ENCODE measurements around the gene PPP5C.
"Not testable (repeated sequence)": the region's sequence is repeated elsewhere in the genome, so short reads cannot be mapped to it uniquely, and the experiment has no call there.

Gene PPP5C

DNA sequence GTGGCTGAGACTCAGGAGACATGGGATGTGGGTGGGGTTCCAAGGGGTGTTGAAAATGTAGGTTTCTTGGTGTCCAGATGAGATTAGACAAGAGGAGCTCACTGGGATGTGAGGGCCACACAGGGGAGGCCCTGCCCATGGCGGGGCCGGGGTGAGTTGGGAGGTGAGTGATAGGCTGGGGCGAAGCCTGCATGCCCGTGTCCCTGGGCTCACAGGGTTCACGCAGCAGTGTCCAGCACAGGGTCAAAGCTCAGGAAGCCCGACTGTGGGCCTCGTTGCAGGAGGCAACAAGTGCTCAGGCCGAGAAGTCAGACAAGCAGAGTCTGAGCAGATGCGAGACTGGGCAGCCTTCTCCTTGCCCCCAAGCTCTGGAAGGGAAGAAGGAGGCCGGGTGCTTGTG, 39.3 kb downstream of the PPP5C start:
- no peak for DNase-seq (ENCODE audit: low spot score)

DNA sequence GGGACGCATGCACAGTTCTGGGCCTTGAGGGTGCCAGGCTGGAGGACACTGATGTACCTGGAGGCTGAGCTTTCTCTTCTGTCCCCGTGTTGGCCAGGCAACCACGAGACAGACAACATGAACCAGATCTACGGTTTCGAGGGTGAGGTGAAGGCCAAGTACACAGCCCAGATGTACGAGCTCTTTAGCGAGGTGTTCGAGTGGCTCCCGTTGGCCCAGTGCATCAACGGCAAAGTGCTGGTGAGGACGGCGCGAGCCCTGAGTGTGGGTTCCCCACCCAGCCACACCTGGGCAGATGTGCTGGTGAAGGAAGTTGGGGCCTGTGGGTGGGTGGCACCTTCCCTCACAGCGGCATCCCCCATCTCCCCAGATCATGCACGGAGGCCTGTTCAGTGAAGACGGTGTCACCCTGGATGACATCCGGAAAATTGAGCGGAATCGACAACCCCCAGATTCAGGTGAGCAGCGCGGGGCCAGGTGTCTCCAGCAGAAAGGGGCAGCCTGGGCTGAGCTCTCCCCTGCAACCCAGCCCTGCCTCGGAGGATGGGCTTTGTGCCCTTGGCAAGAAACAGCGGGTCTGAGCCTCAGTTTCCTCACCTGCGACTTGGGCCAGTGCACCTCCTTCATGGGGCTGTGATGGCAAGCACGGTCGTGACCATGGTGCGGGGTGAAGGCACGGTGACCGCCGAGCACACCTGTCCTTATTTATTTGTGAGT, 40.3 kb downstream of the PPP5C start:
- DNase-seq (ENCODE audit: low spot score) = no peak

DNA sequence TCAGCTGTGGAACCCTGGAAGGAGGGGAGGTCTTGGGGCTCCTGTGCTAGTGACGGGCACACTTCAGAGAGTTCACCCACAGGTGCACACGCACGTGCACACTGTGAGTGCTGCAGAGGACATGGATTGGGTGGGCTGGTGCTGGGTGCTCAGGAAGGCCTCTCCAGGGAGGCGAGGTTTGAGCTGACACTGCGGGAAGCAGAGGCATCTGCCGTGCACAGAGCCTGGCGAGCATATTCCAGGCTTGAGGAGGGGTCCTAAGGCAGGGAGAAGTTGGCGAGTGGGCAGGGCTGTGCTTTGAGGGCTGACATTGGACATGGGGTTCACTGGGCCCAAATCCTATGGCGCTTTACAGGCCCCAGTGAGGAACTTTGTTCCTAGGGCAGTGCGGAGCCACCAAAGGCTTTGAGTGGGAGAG, 40.8 kb downstream of the PPP5C start:
- DNase-seq (ENCODE audit: low spot score) = no peak

DNA sequence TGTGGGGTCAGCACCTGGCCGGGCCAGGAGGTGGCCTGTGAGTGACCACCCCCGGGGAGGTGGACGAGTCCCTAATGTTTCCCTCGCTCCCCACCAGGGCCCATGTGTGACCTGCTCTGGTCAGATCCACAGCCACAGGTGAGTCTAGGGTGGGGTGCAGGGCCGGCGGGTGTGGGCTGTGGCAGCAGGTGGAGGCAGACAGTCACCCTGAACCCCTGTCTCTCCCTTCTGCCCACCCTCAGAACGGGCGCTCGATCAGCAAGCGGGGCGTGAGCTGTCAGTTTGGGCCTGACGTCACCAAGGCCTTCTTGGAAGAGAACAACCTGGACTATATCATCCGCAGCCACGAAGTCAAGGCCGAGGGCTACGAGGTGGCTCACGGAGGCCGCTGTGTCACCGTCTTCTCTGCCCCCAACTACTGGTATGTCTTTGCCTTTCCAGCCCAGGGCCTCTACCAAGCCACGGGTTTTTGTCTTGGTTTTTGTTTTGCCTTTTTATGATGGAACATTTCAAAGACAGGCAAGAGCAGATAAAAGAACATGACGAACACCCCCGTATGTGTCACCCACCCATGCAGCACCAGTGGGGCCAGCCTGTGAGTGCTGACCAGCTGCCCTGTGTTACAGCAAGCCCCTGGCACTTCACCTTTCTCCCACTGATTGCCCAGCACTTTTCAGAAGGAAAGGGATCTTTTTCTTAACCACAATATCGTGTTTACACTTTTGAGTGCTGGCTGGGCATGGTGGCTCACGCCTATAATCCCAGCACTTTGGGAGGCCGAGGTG, 41.6 kb downstream of the PPP5C start:
- DNase-seq (ENCODE audit: low spot score) = no peak

DNA sequence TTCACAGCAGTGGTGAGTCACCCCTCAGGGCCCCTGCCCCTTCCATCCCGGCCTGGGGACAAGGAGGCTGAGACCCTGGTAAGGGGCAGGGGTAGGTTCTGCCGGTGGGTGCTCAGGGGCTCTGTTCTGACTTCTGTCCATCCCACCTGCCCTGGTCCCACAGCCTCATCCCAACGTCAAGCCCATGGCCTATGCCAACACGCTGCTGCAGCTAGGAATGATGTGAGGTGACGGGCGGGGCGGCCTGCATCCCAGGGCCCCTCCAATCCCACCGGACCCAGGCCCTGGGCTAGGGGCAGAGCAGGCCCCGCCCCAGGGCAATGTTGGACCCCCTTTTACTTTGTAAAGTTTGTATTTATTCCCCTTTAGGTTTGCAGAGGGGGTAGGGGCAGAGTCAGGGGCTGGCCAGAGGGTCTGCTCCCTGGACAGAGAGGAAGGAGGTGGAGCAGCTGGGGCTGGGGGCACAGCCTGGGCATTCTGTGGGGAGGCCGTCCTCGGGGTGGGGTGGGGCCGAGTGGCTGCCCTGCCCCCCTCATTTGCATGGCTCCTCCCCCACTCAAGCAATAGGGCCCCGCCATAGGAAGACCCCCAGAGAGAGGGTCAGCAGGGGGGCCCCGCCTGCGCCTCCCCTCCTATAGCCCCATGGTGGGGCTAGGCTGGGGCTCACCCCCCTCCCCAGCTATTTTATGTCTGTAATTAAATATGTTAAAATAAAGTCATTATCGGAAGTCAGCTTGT, 43.4 kb downstream of the PPP5C start:
- DNase-seq (ENCODE audit: low spot score) = no peak

DNA sequence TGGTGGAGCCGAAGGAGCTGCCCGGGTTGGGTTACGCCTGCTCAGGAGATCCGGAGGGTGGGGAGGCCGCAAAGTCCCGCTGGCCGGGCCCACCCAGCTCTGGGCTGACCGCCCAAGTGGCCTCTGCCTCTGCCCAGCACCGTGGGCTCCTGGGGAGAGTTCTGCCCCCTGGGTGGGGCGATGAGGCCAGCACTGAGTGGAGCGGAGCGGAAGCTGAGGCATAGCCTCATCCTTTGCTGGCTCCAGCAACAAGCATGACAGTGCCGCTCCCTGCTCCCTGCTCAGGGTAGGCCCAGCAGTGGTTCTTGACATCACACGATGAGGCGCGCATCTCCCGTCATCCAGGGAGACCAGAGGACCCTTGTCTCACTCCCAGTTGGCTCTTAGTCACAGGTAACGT, 44.0 kb downstream of the PPP5C start:
- DNase-seq (ENCODE audit: low spot score) = no peak

DNA sequence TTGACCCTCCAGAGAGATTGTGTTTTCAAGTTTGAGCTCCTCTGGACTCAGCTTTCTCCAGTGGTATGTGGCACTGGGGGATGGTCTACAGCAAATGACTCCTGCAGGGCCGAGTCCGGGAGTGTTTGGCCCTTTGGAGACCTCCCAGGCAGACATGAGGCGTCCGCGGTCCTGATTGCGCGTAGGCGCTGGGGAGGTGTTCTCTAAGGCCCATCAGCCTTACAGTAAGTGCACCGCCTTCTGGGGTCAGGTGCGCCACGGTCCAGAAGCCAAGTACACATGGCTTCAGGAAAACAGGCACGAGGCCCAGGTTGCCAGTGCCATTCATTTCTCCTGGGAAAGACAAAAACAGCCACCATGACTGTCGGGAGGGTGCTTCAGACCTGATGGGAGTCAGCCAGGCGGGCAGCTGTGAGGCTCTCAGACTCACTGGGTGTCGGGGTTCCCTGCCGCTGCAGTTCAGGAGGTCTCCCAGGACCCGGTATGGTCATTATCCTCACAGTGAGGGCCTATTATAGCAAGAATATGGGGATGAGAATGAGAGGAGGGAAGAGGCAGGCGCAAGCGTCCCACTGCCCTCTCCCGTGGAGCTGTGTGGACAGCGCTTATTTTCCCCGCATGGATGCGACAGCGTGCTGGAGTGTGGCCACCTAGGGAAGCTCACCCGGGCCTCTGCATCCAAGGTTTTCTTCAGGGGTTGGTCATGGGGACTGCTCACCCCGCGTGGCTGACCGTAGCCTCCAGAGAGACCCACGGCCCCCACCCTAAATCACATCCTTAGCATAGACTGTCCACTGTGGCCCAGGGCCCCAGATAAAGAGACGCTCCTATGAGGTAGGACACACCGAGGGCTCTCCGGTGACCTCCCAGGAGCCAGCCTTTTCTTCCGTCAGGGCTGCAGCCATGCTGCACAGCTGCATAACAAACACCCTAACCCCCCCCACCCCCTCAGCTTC, 44.7 kb downstream of the PPP5C start:
- DNase-seq (ENCODE audit: low spot score) = no peak

DNA sequence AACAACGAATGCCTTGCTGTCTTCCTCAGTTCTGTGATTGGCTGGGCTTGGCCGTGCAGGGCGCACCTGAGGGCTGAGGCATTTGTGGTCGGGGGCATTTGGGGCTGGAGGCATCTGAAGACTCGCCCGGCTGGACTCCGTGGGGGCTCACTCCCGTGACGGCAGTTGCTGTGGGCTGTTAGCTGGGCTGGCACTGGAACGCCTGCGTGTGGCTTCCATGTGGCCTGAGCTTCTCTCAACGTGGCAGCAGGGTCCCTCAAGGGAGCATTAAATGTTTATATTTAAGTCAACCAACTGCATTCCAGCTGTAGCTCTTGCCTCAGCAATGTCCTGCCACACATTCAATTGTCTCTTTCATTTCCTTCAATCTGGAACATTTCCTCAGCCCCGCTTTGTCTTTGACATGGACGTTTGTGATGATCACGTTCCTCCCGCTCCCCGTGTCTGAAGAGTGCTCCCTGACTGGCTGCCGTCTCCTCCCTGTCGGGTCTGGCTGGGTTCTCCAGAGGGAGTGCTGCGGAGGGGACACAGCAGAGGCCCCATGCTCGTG, 45.4 kb downstream of the PPP5C start:
- no peak for DNase-seq (ENCODE audit: low spot score)

DNA sequence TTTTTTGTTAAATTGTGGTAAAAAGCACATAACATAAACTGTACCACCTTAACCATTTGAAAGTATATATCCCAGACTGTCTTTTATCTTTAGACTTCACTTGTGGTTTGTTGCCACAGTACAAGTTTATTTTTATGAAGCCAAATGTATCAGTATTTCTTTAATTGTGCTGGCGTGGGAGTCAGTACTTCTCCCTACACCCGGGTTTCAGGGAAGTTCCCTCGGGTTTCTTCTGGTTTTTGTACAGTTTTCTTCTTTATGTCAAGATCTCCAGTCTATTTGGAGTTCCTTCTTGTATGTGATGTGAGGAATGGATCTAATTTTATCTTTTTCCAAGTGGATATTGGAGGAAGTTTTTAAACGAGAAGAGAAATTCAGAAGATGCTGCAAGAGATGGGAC, 46.0 kb downstream of the PPP5C start:
- no peak for DNase-seq (ENCODE audit: low spot score)

DNA sequence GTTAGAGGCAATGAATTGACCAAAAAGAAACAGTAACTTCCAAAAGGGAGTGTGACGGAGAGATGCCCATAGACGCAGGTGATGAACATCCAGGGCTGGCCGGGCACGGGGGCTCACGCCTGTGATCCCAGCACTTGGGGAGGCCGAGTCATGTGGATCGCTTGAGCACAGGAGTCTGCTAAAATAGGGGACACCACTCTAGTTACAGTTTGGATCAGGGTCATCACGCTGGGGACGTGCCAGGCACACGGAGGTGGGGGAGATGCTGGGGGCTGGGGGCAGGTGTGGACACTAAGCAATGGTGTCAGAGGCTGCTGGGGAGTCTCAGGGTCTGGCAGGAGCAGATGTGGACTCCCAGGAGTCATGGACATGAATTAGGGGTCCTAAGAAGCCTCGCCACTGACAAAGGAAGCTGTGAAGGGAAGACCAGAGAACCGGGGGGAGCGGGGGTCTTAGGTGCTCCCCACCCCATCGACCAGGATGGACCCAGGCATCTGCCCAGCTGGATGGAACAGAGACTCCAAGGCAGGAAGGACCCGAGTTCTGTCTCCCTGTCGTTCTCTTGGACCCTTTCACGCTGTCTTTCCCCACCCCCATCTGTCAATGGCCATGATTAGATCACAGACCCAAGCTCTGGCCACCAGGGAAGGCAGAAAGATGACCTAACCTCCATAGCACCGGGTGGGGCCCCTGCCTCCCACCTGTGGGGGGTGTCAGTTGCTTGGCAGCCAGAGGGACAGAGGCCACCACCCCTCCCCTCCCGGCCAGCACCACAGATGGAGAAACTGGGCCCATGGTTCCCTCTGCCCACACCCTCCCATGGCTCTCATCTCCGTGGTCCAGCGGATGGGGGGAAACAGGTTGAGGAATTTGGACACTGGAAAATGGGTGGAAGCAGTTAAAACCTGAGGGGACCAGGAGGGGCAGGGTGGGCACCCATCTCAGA, 46.8 kb downstream of the PPP5C start:
- DNase-seq (ENCODE audit: low spot score) = no peak

DNA sequence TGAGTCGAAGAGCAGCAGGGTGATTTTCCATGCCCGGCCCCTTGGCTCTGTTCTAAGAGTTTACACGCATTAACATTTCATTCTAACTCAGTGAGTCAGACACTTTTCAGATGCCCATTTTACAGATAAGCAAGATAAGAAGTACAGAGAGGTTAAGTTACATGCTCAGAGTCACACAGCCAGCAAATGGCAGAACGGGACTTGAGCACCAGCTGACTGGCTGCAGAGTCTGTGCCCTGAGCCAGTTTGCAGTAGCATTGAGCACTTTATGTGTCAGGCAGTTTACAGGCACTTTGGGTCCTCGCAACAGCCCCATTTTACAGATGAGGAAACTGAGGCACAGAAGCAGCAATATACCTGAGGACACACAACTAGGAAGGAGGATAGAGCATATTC, 47.5 kb downstream of the PPP5C start:
- DNase-seq (ENCODE audit: low spot score) = no peak

DNA sequence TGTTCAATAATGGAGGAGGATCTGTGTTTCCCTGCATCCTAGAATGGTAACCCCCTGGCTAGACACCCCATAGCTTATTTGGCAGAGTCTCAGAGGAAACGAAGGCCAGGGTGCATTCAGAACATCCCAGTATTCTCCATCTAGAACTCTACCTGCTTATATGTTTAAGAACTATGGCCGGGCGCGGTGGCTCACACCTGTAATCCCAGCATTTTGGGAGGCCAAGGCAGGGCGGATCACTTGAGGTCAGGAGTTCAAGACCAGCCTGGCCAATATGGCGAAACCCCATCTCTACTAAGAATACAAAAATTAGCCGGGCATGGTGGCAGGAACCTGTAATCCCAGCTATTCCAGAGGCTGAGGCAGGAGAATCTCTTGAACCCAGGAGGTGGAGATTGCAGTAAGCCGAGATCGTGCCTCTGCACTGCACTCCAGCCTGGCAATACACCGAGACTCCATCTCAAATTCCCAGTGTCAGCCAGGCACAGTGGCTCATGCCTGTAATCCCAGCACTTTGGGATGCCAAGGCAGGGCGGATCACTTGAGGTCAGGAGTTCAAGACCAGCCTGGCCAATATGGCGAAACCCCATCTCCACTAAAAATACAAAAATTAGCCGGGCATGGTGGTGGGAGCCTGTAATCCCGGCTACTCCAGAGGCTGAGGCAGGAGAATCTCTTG, 51.1 kb downstream of the PPP5C start:
- not testable (repeated sequence) for DNase-seq (ENCODE audit: low spot score)

DNA sequence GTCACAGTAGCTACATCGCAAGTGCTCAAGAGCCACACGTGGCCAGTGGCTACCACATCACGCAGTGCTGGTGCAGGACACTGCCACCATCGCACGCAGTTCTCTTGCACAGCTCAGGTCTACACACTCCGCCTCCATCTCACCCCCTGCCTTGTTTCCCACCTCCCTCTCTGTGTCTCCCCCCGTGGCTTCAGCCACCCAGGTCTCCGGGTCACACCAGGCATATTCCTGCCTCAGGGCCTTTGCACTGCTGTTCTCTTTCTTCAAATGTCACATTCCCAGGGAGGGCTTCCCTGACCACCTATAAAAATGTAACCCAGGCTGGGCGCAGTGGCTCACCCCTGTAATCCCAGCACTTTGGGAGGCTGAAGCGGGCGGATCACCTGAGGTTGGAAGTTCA, 55.8 kb downstream of the PPP5C start:
- no peak for DNase-seq (ENCODE audit: low spot score)

DNA sequence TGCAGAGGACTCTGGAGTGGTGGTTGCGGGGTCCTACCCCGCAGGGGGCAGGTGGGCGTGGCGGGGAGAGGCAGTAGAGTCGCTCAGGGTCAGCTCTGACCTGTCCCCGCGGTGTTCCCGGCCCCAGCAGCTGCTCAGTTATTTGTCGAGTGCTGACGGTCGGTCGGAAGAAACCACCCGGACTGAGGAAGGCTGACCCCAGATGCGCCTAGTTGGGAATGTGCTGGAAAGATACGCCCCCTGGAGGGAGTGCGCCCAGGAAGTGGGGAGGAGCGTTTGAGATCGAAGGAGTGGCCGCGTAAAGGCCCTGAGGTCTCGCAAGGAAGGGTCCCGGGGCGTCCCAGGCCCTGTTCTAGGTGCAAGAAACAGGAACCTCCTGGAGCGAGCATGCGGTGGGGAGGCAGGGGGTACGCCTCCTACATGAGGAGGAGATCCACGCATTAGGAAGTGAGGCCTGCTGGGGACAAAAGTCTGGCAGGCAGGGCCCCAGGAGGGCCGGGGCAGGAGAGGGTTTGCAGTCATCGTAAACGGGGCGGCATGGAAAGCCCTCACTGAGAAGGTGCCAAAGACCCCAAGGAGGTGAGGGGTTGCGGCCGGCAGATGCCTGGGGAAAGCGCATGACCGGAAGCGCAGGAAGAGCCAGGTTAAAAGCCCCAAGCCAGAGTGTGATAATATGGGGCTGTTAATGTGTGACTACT, 57.3 kb downstream of the PPP5C start:
- peak; percentile 66 for DNase-seq (ENCODE audit: low spot score)

DNA sequence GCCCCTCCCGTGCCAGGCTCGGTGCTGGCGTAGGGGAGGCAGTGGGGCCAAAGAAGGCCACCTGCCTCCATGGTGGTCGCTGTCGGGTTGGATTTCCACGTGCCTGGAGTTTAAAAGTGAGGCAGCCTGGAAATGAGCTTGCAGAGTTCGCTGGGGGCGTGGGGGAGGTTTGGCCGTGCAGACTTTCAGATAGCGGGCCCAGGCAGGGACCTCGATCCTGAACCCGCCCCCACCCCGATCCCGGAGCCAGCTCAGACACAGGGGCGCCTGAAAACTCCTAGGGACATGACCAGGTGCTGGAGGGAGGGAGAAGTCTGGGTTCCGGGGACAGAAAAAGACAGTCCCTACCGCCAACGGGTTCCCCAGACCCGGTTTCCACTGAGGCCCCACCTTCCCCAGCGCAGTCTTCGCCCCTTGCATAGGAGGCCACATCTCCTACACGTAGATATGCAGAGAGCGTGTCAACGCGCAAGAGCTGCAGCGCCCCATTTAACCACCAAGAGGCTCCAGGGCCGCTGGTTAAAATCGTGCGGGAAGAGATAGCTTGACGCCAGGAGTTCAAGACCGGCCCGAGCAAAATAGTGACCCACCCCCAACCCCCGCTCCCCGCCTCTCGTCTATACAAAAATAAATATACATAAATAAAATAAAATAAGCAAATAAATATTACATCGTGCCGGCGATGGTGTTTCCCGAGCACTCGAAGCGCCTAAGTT, 58.0 kb downstream of the PPP5C start:
- peak; percentile 70 for DNase-seq (ENCODE audit: low spot score)

DNA sequence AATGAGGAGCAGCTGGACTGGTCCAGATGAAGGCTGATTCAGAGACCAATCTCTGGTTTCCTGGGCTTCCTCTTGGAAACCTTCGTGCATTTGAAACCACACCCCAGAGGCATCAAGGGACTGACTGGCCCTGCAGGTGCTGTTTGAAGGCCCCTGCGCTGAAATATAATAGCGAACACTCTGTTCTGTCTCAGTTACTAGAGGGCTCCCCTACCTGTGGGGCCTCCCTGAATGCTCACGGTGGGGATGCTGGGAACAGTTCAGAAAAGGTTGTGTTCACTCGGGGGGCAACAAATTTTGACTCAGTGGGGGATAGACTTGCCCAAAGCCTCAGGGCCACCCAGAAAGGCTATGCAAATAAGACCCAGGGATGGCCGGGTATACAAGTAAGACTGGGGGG, 60.1 kb downstream of the PPP5C start:
- no peak for DNase-seq (ENCODE audit: low spot score)

DNA sequence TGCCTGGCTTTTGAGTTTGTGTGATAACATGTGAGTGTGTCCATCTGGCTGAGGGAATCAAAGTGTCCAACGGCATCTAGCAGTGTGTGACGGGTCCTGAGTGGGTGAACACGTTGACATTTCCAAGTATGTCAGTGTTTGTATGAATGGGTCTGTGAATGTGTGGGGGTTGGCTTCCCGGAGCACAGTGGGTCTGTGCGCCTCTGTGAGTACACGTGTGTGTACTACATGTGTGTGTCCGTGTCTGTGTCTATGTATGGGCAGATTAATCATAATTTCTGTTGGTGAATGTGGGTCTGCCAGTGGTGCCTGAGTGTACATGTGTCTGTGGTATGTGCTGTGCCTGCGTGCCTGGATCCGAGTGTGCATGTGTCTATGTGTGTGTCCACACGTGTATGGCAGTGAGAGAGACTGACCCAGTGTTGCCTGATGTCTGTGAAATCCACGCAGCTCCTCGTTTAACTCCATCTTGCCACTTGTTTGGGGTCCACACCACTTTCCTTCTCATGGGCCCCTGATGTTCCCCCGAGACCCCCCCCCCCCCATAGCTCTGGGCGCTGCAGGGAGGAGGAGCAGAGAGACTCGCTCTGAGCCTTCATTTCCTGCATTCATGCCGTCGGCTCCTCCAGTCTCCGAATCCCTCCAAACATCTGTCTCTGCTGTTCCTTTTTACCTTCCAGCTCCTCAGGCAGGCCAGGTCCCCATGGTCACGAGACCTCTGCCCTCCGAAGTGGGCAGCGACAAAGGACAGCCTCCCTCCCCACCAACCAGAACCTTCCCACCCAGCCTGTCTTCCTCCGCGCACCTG, 61.2 kb downstream of the PPP5C start:
- DNase-seq (ENCODE audit: low spot score) = no peak

DNA sequence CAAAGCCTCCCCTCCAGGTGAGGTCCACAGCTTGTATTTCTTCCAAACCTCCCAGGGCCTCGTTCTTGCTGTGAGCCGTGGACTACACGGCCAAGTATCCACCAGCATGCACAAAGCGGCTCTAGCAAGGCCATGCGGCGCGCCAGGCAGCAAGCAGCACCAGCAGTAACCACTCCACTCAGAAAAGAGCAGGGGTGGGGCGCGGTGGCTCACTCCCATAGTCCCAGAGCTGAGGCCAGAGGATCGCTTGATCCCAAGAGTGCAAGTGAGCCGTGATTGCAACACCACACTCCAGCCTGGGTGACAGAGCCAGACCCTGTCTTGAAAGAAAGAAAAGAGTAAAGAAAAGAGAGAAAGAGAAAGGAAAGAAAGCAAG, 61.8 kb downstream of the PPP5C start:
- DNase-seq (ENCODE audit: low spot score) = peak; percentile 61
